GM19372 (cell line): ENCODE data around the gene CD300H.

ENCODE experiments used
- ATAC-seq: cut with Tn5 transposase; IDR thresholded peaks from one replicate; pipeline ENCODE4 v1.9.1; 2021; ENCODE audit warnings: mild to moderate bottlenecking, low read depth, moderate library complexity; ENCODE audit not compliant: unreplicated experiment

The CD300H gene

GRCh38 chr17:74567397-74567796 lies at the start of gene CD300H:
Gene CD300H, minus strand, starts transcription at chr17:74567509.
- ATAC-seq, result no peak

GRCh38 chr17:74616696-74617095 lies 49.4 kb upstream of the CD300H start:
- ATAC-seq, result no peak

GRCh38 chr17:74612046-74612445 lies 44.7 kb upstream of the CD300H start:
- no peak for ATAC-seq

- no peak for ATAC-seq
Observed at GRCh38 chr17:74610108-74610507, 42.8 kb upstream of the CD300H start.

GRCh38 chr17:74608511-74608910 lies 41.2 kb upstream of the CD300H start:
- ATAC-seq, result no peak

GRCh38 chr17:74607221-74607620 lies 39.9 kb upstream of the CD300H start:
- no peak for ATAC-seq

GRCh38 chr17:74606050-74606449 lies 38.7 kb upstream of the CD300H start:
- no peak for ATAC-seq

- ATAC-seq, result no peak
Observed at GRCh38 chr17:74605361-74605760, 38.1 kb upstream of the CD300H start.

GRCh38 chr17:74604761-74605160 lies 37.5 kb upstream of the CD300H start:
- no peak for ATAC-seq

- no peak for ATAC-seq
Observed at GRCh38 chr17:74604200-74604599, 36.9 kb upstream of the CD300H start.

GRCh38 chr17:74603746-74604145 lies 36.4 kb upstream of the CD300H start:
- no peak for ATAC-seq

- no peak for ATAC-seq
Observed at GRCh38 chr17:74603037-74603635, 35.8 kb upstream of the CD300H start.

- ATAC-seq, result no peak
Observed at GRCh38 chr17:74601944-74602572, 34.7 kb upstream of the CD300H start.

GRCh38 chr17:74599448-74599939 lies 32.2 kb upstream of the CD300H start:
- ATAC-seq, result no peak

GRCh38 chr17:74599023-74599399 lies 31.7 kb upstream of the CD300H start:
- ATAC-seq, result no peak

- no peak for ATAC-seq
Observed at GRCh38 chr17:74598346-74599022, 31.2 kb upstream of the CD300H start.

- no peak for ATAC-seq
Observed at GRCh38 chr17:74597069-74597790, 29.9 kb upstream of the CD300H start.

GRCh38 chr17:74595037-74595750 lies 27.9 kb upstream of the CD300H start:
- no peak for ATAC-seq

- no peak for ATAC-seq
Observed at GRCh38 chr17:74592087-74592990, 25.0 kb upstream of the CD300H start, which contains the start of gene CD300LD. Gene CD300LD, minus strand, starts transcription at chr17:74592283. Its CDS starts 81 bp downstream, at chr17:74592202.
